SK-N-SH treated with all-trans-retinoic acid at 6 μM for 48 hours (cell line): ENCODE measurements around the gene GRID1.

Experiments
- ATAC-seq: fragments of 200-7000 bp; cut with Tn5 transposase; 3 replicates; pipeline ENCODE4 v1.9.1; 2020; ENCODE audit warnings: mild to moderate bottlenecking, moderate library complexity
- ARNTL ChIP-seq: fragments of 450-650 bp; formaldehyde crosslinking; IDR thresholded peaks from 2 replicates; pipeline ENCODE4 v1.5.0; 2020; ENCODE audit warnings: low read depth, mild to moderate bottlenecking, moderate library complexity, borderline replicate concordance
- BACH2 ChIP-seq: fragments of 250-450 bp; sonication (Bioruptor Pico); IDR thresholded peaks from 2 replicates; pipeline ENCODE4 v1.9.0; 2021; ENCODE audit warnings: mild to moderate bottlenecking, borderline replicate concordance
- CREB5 ChIP-seq: fragments of 250-450 bp; sonication (Bioruptor Pico); IDR thresholded peaks from 2 replicates; pipeline ENCODE4 v1.5.1; 2020; ENCODE audit warnings: low read depth, mild to moderate bottlenecking, moderate library complexity
- CSDC2 ChIP-seq: fragments of 250-450 bp; sonication (Bioruptor Pico); IDR thresholded peaks from 2 replicates; pipeline ENCODE4 v1.5.0; 2020; ENCODE audit warnings: mild to moderate bottlenecking, moderate library complexity
- CSRNP3 ChIP-seq: fragments of 250-450 bp; sonication (Bioruptor Pico); IDR thresholded peaks from 2 replicates; pipeline ENCODE4 v1.5.1; 2021; ENCODE audit warnings: mild to moderate bottlenecking, moderate library complexity
- ESRRG ChIP-seq: fragments of 250-450 bp; sonication (Bioruptor Pico); IDR thresholded peaks from 2 replicates; pipeline ENCODE4 v1.6.1; 2021; ENCODE audit warnings: mild to moderate bottlenecking
- ISL1 ChIP-seq: fragments of 250-450 bp; sonication (Bioruptor Pico); IDR thresholded peaks from 2 replicates; pipeline ENCODE4 v2.1.2; 2022; ENCODE audit warnings: mild to moderate bottlenecking, moderate library complexity
- OSR1 ChIP-seq: fragments of 250-450 bp; sonication (Bioruptor Pico); IDR thresholded peaks from 2 replicates; pipeline ENCODE4 v1.8.0; 2022; ENCODE audit warnings: moderate library complexity, mild to moderate bottlenecking, inconsistent platforms
- PATZ1 ChIP-seq: fragments of 250-450 bp; sonication (Bioruptor Pico); IDR thresholded peaks from 2 replicates; pipeline ENCODE4 v1.8.0; 2020; ENCODE audit warnings: mild to moderate bottlenecking, moderate library complexity, borderline replicate concordance
- POU6F1 ChIP-seq: fragments of 250-450 bp; sonication (Bioruptor Pico); IDR thresholded peaks from 2 replicates; pipeline ENCODE4 v1.8.0; 2021; ENCODE audit warnings: low read depth, mild to moderate bottlenecking, moderate library complexity, borderline replicate concordance
- PPARA ChIP-seq: fragments of 250-450 bp; sonication (Bioruptor Pico); IDR thresholded peaks from 2 replicates; pipeline ENCODE4 v1.5.0; 2020; ENCODE audit warnings: mild to moderate bottlenecking, borderline replicate concordance
- RARB ChIP-seq: fragments of 250-450 bp; sonication (Bioruptor Pico); IDR thresholded peaks from 2 replicates; pipeline ENCODE4 v1.8.0; 2021; ENCODE audit warnings: mild to moderate bottlenecking, moderate library complexity
- SNAI2 ChIP-seq: fragments of 250-450 bp; sonication (Bioruptor Pico); IDR thresholded peaks from 2 replicates; pipeline ENCODE4 v1.5.0; 2020; ENCODE audit warnings: mild to moderate bottlenecking, moderate library complexity
- TCF4 ChIP-seq: fragments of 250-450 bp; sonication (Bioruptor Pico); IDR thresholded peaks from 2 replicates; pipeline ENCODE4 v1.8.0; 2021; ENCODE audit warnings: mild to moderate bottlenecking, moderate library complexity, borderline replicate concordance
- TOX ChIP-seq: fragments of 250-450 bp; sonication (Bioruptor Pico); IDR thresholded peaks from 2 replicates; pipeline ENCODE4 v1.8.0; 2021; ENCODE audit warnings: mild to moderate bottlenecking, moderate library complexity, borderline replicate concordance
- TSHZ2 ChIP-seq: fragments of 250-450 bp; sonication (Bioruptor Pico); IDR thresholded peaks from 2 replicates; pipeline ENCODE4 v1.5.0; 2020; ENCODE audit warnings: mild to moderate bottlenecking, moderate library complexity
- ZC3H10 ChIP-seq: fragments of 250-450 bp; sonication (Bioruptor Pico); IDR thresholded peaks from 2 replicates; pipeline ENCODE4 v1.5.1; 2021; ENCODE audit warnings: mild to moderate bottlenecking, moderate library complexity
- ZFP3 ChIP-seq: fragments of 250-450 bp; sonication (Bioruptor Pico); IDR thresholded peaks from 2 replicates; pipeline ENCODE4 v1.5.0; 2020; ENCODE audit warnings: mild to moderate bottlenecking, moderate library complexity
- ZFP30 ChIP-seq: fragments of 450-650 bp; formaldehyde crosslinking; IDR thresholded peaks from 2 replicates; pipeline ENCODE4 v1.5.0; 2022; ENCODE audit warnings: mild to moderate bottlenecking, moderate library complexity
- ZNF565 ChIP-seq: fragments of 450-650 bp; formaldehyde crosslinking; conservative IDR thresholded peaks from 2 replicates; pipeline ENCODE4 v1.5.0; 2020; ENCODE audit warnings: low read depth, mild to moderate bottlenecking, moderate library complexity
- ZNF70 ChIP-seq: fragments of 450-650 bp; formaldehyde crosslinking; IDR thresholded peaks from 2 replicates; pipeline ENCODE4 v1.5.0; 2020; ENCODE audit warnings: mild to moderate bottlenecking, moderate library complexity
- ZNF8 ChIP-seq: fragments of 450-650 bp; formaldehyde crosslinking; IDR thresholded peaks from 2 replicates; pipeline ENCODE4 v1.5.0; 2020; ENCODE audit warnings: mild to moderate bottlenecking, moderate library complexity

GRID1 gene

GRCh38 chr10:86310291-86310690, 56.3 kb downstream of the GRID1 start:
- ATAC-seq: no peak
- no peak for TF ChIP-seq POU6F1 (CRISPR knock-in tag)
- TF ChIP-seq ESRRG (CRISPR knock-in tag): no peak
- TF ChIP-seq ZNF8: no peak
- TF ChIP-seq CSDC2 (CRISPR knock-in tag): no peak
- TF ChIP-seq ZFP3 (CRISPR knock-in tag): no peak
- no peak for TF ChIP-seq PATZ1
- no peak for TF ChIP-seq BACH2
- no peak for TF ChIP-seq RARB (CRISPR knock-in tag)
- TF ChIP-seq CSRNP3 (CRISPR knock-in tag): no peak
- no peak for TF ChIP-seq TOX
- no peak for TF ChIP-seq CREB5 (CRISPR knock-in tag)
- TF ChIP-seq TSHZ2 (CRISPR knock-in tag): no peak

GRCh38 chr10:86308056-86308455, 58.5 kb downstream of the GRID1 start:
- no peak for TF ChIP-seq ARNTL
- no peak for ATAC-seq

- ATAC-seq: no peak
- no peak for TF ChIP-seq OSR1 (CRISPR knock-in tag)
- TF ChIP-seq ZFP30 (CRISPR knock-in tag): no peak
- no peak for TF ChIP-seq SNAI2 (CRISPR knock-in tag)
- TF ChIP-seq ISL1 (CRISPR knock-in tag): no peak
- no peak for TF ChIP-seq ZC3H10 (CRISPR knock-in tag)
- no peak for TF ChIP-seq CSDC2 (CRISPR knock-in tag)
- no peak for TF ChIP-seq ARNTL
- no peak for TF ChIP-seq CSRNP3 (CRISPR knock-in tag)
- no peak for TF ChIP-seq ZNF565 (CRISPR knock-in tag)
- no peak for TF ChIP-seq ZFP3 (CRISPR knock-in tag)
- TF ChIP-seq RARB (CRISPR knock-in tag): no peak
- TF ChIP-seq ZNF70 (CRISPR knock-in tag): no peak
- TF ChIP-seq CREB5 (CRISPR knock-in tag): no peak
- no peak for TF ChIP-seq POU6F1 (CRISPR knock-in tag)
- no peak for TF ChIP-seq ESRRG (CRISPR knock-in tag)
- no peak for TF ChIP-seq ZNF8
- TF ChIP-seq PATZ1: no peak
- TF ChIP-seq PPARA (CRISPR knock-in tag): no peak
- TF ChIP-seq TCF4 (CRISPR knock-in tag): no peak
Observed at GRCh38 chr10:86306628-86307278, 59.8 kb downstream of the GRID1 start.
